ENCODE results near the gene YTHDC2. TPM values are rescaled to one million over a fixed set of nuclear protein-coding genes. Genes with fewer than 3 reads are reported as not detected.
A peak's percentile ranks its signal among the peaks of the same experiment; 100 is the strongest.

Gene YTHDC2
- total RNA-seq, 2 donors from 2014 or later = 12.6 to 20.3 TPM

- intact Hi-C loops (cut with DNase I) = loop anchor here in 1 of 2 donors (2.0 to 5.0 kb wide), 3 partner anchors 132 to 515 kb away; no protein-coding TSS in a partner anchor
- ATAC-seq (no peak), DNase-seq (no peak)
Measured at GRCh38 chr5:113512341-113512740, 1.2 kb upstream of the YTHDC2 start.

DNA sequence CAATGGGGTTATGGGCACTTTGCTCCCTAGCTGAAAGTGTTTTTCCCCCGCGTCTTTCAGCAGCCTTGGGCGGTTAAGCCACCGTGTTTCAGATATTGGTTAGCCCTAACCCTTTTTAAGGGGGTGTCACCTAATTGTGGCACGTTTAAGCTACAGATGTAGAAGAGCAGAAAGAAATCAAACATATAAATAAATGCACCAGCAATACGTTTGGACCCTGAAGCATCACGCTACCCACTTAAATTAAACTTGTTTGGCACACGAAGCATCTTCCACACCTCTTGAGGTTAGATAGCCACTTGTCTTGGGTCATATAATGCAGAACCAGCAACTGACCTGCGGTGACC is 768 bp downstream of the YTHDC2 start:
- ATAC-seq (peak in 1 of 2 donors; percentile 2), DNase-seq (no peak)
- intact Hi-C loops (cut with DNase I) = loop anchor here in 1 of 2 donors (5.0 kb wide), 2 partner anchors 177 to 517 kb away; no protein-coding TSS in a partner anchor

- DNase-seq (no peak), ATAC-seq (no peak)
- intact Hi-C loops (cut with DNase I) = no loop called here
Measured at GRCh38 chr5:113518884-113519283, 5.4 kb downstream of the YTHDC2 start.

DNA sequence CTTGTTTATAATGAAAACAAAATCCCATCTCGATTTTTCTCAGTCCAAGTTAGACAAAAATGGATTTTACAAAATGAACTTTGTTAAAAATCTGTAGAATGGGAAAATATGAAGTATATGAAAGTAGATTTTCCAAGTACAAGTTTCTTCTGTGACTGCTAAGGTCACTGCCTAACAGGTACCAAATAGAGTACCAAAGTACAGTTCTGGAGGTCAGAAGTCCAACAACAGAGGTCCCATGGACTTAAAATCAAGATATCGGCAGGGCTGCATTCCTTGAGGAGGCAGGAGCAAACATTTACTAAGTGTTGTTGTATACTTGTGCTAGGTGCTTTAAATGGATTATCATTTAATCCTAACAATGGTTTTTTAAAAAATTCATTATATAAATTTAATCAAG is 5.9 kb downstream of the YTHDC2 start:
- intact Hi-C loops (cut with DNase I) = no loop called here
- ATAC-seq = no peak

GRCh38 chr5:113520429-113520828 is 6.9 kb downstream of the YTHDC2 start:
- peak in 1 of 2 donors; percentile 23 for ATAC-seq
- DNase-seq = no peak
- intact Hi-C loops (cut with DNase I) = no loop called here

More for the DNA sequence above, 5.9 kb downstream of the YTHDC2 start:
- DNase-seq = no peak

GRCh38 chr5:113520899-113521298 is 7.4 kb downstream of the YTHDC2 start:
- intact Hi-C loops (cut with DNase I) = no loop called here
- DNase-seq (no peak), ATAC-seq (no peak)

- intact Hi-C loops (cut with DNase I) = no loop called here
- DNase-seq (no peak), ATAC-seq (no peak)
Measured at GRCh38 chr5:113523168-113523567, 9.7 kb downstream of the YTHDC2 start.

DNA sequence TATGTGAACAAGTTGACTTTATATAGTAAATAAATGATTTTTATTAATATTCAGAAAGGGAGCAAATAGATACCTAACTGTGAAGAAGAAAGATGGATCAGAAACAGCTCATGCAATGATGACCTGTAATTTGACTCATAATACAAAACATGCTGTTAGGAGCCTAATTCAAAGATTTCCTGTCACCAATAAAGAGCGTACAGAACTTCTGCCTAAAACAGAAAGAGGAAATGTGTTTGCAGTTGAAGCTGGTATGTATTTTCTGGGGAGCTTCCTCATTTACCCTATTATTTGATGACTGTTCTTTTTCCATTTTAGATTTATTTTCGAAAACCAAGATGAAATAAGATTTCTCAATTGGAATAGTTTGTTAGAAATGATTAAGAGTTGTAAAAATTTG is 11.4 kb downstream of the YTHDC2 start:
- intact Hi-C loops (cut with DNase I) = no loop called here
- no peak for ATAC-seq
- no peak for DNase-seq

- DNase-seq = no peak
- intact Hi-C loops (cut with DNase I) = no loop called here
Measured at GRCh38 chr5:113526421-113526820, 12.9 kb downstream of the YTHDC2 start.

GRCh38 chr5:113527746-113528145 is 14.3 kb downstream of the YTHDC2 start:
- DNase-seq (no peak), ATAC-seq (no peak)
- intact Hi-C loops (cut with DNase I) = no loop called here

More at GRCh38 chr5:113526421-113526820, 12.9 kb downstream of the YTHDC2 start:
- ATAC-seq = no peak

- no peak for DNase-seq
- intact Hi-C loops (cut with DNase I) = no loop called here
- no peak for ATAC-seq
Measured at GRCh38 chr5:113531481-113532159, 18.1 kb downstream of the YTHDC2 start.

DNA sequence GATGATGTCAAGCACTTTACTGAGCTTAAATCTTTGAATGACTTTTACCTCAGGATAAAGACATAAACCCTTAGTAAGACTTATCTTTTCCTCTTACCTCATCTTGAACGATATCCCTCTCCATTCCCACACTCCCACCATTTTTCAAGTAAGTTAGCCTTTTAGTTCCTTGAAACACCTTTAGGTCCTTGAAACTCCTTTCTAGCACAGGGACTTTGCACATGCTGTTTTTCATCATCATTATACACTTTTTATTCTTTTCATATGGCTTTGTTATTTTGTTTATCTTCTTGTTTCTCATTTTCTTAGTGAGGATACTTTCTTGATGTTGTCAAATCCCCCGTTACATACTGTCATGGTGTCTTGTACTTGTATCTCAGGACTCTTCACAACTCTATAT is 24.8 kb downstream of the YTHDC2 start:
- intact Hi-C loops (cut with DNase I) = no loop called here
- DNase-seq (no peak), ATAC-seq (no peak)

GRCh38 chr5:113546703-113547183 is 33.2 kb downstream of the YTHDC2 start:
- DNase-seq = no peak
- intact Hi-C loops (cut with DNase I) = no loop called here
- peak in 1 of 2 donors; percentile 84 for ATAC-seq

DNA sequence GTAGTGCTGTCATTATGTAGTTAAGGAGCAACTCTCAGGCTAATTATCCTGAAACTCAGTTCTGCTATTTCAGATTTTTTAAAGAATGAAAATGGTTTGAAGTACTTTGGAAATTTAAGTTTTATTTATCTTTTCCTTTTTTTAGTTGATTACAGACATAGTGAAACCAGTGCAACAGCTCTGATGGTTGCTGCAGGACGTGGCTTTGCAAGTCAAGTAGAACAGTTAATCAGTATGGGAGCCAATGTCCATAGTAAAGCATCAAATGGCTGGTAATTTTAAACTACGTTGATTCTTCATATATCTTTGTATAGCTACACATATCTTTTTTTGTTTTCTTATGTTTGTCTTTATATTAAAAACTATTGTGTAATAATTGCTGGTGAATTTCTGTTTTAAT is 34.9 kb downstream of the YTHDC2 start:
- ATAC-seq = no peak
- DNase-seq = no peak
- intact Hi-C loops (cut with DNase I) = no loop called here

- intact Hi-C loops (cut with DNase I) = no loop called here
- no peak for ATAC-seq
Measured at GRCh38 chr5:113552137-113552536, 38.6 kb downstream of the YTHDC2 start.

DNA sequence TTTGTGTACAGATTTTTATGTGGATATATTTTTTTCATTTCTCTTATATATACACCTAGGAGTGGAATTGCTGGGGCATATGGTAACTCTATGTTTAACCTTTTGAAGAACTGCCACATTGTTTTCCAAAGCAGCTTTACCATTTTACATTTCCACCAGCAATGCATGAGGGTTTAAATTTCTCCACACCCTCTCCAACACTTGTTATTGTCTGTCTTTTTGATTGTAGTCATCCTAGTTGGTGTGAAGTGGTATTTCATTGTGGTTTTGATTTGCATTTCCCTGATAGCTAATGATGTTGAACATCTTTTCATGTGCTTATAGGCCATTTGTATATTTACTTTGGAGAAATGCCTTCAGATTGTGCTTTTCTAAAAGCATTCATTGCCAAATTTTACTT is 39.1 kb downstream of the YTHDC2 start:
- DNase-seq = no peak
- intact Hi-C loops (cut with DNase I) = no loop called here
- no peak for ATAC-seq

More at GRCh38 chr5:113552137-113552536, 38.6 kb downstream of the YTHDC2 start:
- no peak for DNase-seq

DNA sequence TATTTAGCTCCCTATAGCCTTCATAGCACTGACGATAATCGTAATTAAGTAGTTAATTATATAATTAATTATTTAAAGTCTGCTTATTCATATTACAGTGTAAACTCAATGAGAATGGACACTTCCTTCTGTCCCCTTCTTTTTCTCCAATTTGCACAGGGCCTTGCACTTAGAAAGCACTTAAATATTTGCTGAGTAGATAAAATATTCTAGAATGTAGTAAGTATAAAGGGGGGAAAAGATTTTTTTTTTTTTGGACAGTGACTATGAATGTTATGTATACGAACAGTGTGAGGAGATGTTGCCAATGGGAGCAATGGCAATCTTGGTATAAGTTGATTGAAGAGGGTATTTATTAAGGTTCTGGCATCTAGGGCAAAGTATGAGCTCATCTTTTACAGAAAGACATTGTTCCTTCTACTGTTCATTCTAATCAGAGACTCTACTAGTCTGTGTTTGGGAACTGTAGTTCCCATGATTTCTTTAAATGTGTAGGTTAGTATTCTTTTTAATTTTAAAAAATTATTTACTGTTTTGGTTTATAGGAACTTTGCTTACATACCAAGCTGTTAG is 49.4 kb downstream of the YTHDC2 start:
- DNase-seq (no peak), ATAC-seq (no peak)
- intact Hi-C loops (cut with DNase I) = no loop called here

DNA sequence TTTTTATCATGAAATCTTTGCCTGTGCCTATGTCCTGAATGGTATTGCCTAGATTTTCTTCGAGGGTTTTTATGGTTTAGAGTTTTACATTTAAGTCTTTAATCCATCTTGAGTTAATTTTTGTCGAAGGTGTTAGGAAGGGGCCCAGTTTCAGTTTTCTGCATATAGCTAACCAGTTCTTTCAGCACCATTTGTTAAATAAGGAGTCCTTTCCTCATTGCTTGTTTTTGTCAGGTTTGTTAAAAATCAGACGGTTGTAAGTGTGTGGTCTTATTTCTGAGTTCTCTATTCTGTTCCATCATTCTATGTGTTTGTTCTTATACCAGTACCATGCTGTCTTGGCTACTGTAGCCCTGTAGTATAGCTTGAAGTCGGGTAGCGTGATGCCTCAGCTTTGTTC is 55.9 kb downstream of the YTHDC2 start:
- intact Hi-C loops (cut with DNase I) = no loop called here
- ATAC-seq (no peak), DNase-seq (no peak)

- DNase-seq (no peak), ATAC-seq (no peak)
- intact Hi-C loops (cut with DNase I) = no loop called here
Measured at GRCh38 chr5:113572716-113573115, 59.2 kb downstream of the YTHDC2 start.

GRCh38 chr5:113574417-113574816 is 60.9 kb downstream of the YTHDC2 start:
- intact Hi-C loops (cut with DNase I) = no loop called here
- ATAC-seq (peak in 1 of 2 donors; percentile 97), DNase-seq (no peak)

DNA sequence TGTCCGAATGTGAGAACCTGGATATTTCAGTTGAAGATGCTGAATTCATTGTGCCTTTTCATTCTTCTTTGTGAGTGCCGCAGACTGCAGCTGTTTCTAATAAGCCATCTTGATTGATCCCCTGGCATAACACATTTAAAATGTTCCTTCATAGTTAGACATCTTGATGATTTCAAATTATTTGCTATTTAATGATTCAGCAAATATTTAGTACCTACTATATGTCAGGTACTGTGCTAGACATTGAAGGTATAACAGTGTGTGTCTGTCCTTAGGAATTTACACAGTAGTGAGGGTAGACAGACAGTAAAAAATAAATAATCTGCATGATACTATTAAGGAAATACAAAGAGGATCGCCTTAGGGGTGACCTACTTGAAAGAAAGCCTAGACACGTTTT is 61.6 kb downstream of the YTHDC2 start:
- no peak for ATAC-seq
- intact Hi-C loops (cut with DNase I) = no loop called here
- no peak for DNase-seq

Measured in left cardiac atrium (tissue), 4 donors.